ENCODE measurements around the gene PDXK. TPM values are rescaled to one million over a fixed set of nuclear protein-coding genes. Genes with fewer than 3 reads are reported as not detected.

PDXK gene
- total and polyA plus RNA-seq, 7 donors: 17.2 to 96.5 (median 37.0) TPM

GRCh38 chr21:43770066-43770655 is 51.2 kb downstream of the PDXK start:
- Histone ChIP-seq H3K27ac (no peak overlapping the region), H3K4me1 (peaks cover 4% of the 10 kb centered on the region), H3K27me3 (ENCODE audit: insufficient read depth in 3 of 3, low read length in 2 of 3) (no peaks in the 10 kb centered on the region), H3K9me3 (no peaks in the 10 kb centered on the region), H3K36me3 (ENCODE audit: insufficient read depth in 1 of 2, low read depth in 1 of 2) (peaks cover 2 to 25% of the 10 kb centered on the region in 2 donors), H3K4me3 (no peak overlapping the region)
- no peak for TF ChIP-seq CTCF (IDR thresholded peaks at IDR 0.05)
- intact Hi-C loops (cut with DNase I): no loop called here
- ATAC-seq (no peak), DNase-seq (peak in 1 of 2 donors; percentile 46)
- 73 to 75% (median 74%) methylated on average over 21 of the region's 21 CpGs for WGBS, 3 donors

GRCh38 chr21:43771199-43771675 is 52.3 kb downstream of the PDXK start:
- Histone ChIP-seq H3K27me3 (ENCODE audit: insufficient read depth in 3 of 3, low read length in 2 of 3) (no peaks in the 10 kb centered on the region), H3K9me3 (no peaks in the 10 kb centered on the region), H3K4me3 (no peak overlapping the region), H3K4me1 (peaks cover 7% of the 10 kb centered on the region), H3K27ac (no peak overlapping the region), H3K36me3 (ENCODE audit: insufficient read depth in 1 of 2, low read depth in 1 of 2) (peaks cover 2 to 25% of the 10 kb centered on the region in 2 donors)
- DNase-seq (peak in 1 of 2 donors; percentile 52), ATAC-seq (no peak)
- intact Hi-C loops (cut with DNase I): no loop called here
- 70 to 72% (median 72%) methylated on average over 13 of the region's 13 CpGs for WGBS, 3 donors
- TF ChIP-seq CTCF (IDR thresholded peaks at IDR 0.05): no peak

GRCh38 chr21:43771698-43772424 is 52.9 kb downstream of the PDXK start:
- no peak overlapping the region for H3K4me3 ChIP-seq
- no peaks in the 10 kb centered on the region for H3K9me3 ChIP-seq
- no peak overlapping the region for H3K27ac ChIP-seq
- H3K36me3 ChIP-seq (ENCODE audit: insufficient read depth in 1 of 2, low read depth in 1 of 2): peaks cover 2 to 25% of the 10 kb centered on the region in 2 donors
- H3K4me1 ChIP-seq: peaks cover 7% of the 10 kb centered on the region
- H3K27me3 ChIP-seq (ENCODE audit: insufficient read depth in 3 of 3, low read length in 2 of 3): no peaks in the 10 kb centered on the region
- TF ChIP-seq CTCF (IDR thresholded peaks at IDR 0.05): no peak
- WGBS, 3 donors: 81 to 84% (median 81%) methylated on average over 13 of the region's 13 CpGs
- no peak for ATAC-seq
- DNase-seq: no peak
- intact Hi-C loops (cut with DNase I): no loop called here

- Histone ChIP-seq H3K4me3 (no peak overlapping the region), H3K4me1 (peaks cover 7% of the 10 kb centered on the region), H3K36me3 (ENCODE audit: insufficient read depth in 1 of 2, low read depth in 1 of 2) (peaks cover 2 to 25% of the 10 kb centered on the region in 2 donors), H3K27me3 (ENCODE audit: insufficient read depth in 3 of 3, low read length in 2 of 3) (no peaks in the 10 kb centered on the region), H3K9me3 (no peaks in the 10 kb centered on the region), H3K27ac (no peak overlapping the region)
- DNase-seq (no peak), ATAC-seq (no peak)
- intact Hi-C loops (cut with DNase I): no loop called here
- 57 to 70% (median 69%) methylated on average over 6 of the region's 6 CpGs for WGBS, 3 donors
- no peak for TF ChIP-seq CTCF (IDR thresholded peaks at IDR 0.05)
Measured at GRCh38 chr21:43772425-43772821, 53.5 kb downstream of the PDXK start.
